WI38 (cell line): ENCODE results near the gene BIN1.

ENCODE experiments used
- H3K4me3 ChIP-seq: 2 replicates; pipeline ENCODE4 v1.5.1; 2011; ENCODE audit warnings: low read depth, mild to moderate bottlenecking, control low read depth, low read length
- CTCF ChIP-seq: IDR thresholded peaks from 2 replicates; pipeline ENCODE4 v1.5.1; 2012; ENCODE audit warnings: low read depth, mild to moderate bottlenecking, control low read depth, low read length

The BIN1 gene

GRCh38 chr2:127008265-127009015 lies 98.5 kb downstream of the BIN1 start:
- TF ChIP-seq CTCF: no peak
- H3K4me3 ChIP-seq: no peak overlapping the region

DNA sequence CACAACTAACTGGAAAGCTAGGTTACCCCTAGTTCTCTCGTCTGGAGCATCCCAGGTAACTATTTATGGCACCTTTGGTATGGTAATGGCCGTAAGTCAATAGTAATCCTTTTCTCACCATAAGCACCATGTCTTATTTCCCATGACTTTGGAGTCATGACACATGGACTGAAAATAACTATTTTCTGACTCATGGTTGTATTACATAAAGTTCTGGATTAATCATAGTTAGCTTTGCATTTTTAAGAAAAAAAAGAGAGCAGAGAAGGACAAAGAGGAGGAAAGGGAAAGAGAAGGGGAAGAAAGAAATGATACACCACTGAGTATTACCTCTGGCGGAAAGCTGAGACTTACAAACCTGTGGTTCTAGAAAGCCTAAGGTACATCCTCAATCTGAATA lies 99.3 kb downstream of the BIN1 start:
- no peak overlapping the region for H3K4me3 ChIP-seq
- no peak for TF ChIP-seq CTCF

- no peak overlapping the region for H3K4me3 ChIP-seq
These were observed 100.0 kb downstream of the BIN1 start for GRCh38 chr2:127006962-127007361.

DNA sequence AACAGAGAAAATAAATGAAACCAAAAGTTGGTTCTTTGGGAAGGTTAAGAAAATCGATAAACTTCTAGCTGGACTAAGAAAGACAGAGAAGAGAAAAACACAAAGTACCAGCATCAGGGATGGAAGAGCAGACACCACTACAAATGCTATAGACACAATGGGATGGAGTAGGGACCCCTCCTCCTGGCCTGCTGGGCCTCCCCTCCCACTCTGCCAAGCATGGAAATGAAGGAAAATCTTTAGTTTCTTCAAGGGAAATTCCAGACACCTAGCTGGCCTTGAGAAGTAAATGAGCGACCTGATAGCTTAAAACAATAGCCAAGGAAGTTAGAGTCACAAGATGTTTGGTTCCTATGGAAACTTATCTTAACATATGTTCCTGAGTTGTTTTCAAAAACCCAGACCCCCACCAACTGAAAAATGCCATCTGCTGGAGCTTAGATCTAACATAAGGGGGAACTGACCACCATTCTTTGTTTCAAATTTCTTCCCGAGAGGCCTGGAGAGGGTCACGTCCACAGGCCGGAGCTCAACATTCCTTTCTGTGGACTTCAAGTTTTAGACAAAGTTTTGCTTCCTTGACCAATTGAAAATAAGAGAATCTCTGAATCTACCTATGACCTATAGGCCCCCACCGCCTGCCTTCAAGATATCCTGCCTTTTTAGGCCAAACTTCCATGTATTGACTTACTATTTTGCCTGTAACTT lies 101.9 kb downstream of the BIN1 start:
- TF ChIP-seq CTCF: no peak
- H3K4me3 ChIP-seq: no peak overlapping the region

More at GRCh38 chr2:127006962-127007361, 100.0 kb downstream of the BIN1 start:
- TF ChIP-seq CTCF: no peak

GRCh38 chr2:127003070-127003800 lies 103.7 kb downstream of the BIN1 start:
- no peak for TF ChIP-seq CTCF
- H3K4me3 ChIP-seq: no peak overlapping the region

DNA sequence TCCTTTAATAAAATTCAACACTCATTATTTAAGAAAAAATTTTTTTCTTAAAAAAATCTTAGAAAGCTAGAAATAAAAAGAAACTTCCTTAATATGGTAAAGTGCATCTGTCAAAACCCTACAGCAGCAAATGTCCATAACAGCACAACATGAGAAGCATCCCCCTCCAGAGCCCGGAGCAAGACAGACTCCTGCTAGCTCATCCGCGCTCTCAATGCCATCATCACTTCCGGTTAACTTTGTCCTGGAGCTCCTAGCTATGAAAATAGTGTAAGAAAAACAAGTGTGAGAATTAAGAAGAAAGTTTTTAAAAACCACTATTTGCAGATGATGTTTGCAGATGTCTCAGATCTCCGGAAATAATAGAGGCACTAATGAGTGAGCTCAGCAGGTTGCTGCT lies 105.2 kb downstream of the BIN1 start:
- H3K4me3 ChIP-seq: no peak overlapping the region
- TF ChIP-seq CTCF: no peak
